ENCODE measurements around the gene L1TD1. TPM values are rescaled to one million over a fixed set of nuclear protein-coding genes. Genes with fewer than 3 reads are reported as not detected.

The L1TD1 gene
- total RNA-seq, 1 experiment from 2014 or later: 0.20 TPM

- Histone ChIP-seq H3K4me1 (ENCODE audit: control insufficient read depth in 1 of 2, insufficient read depth in 2 of 2, low read length in 2 of 2) (no peaks in the 10 kb centered on the region), H3K4me3 (replicated peaks in 1 of 2; ENCODE audit: low read depth in 1 of 2, low read length in 2 of 2) (no peak overlapping the region), H3K36me3 (ENCODE audit: control insufficient read depth in 1 of 2, insufficient read depth in 2 of 2, low read length in 2 of 2) (no peaks in the 10 kb centered on the region), H3K9ac (ENCODE audit: low read length) (no peak overlapping the region), H4K20me1 (ENCODE audit: insufficient read depth) (no peaks in the 10 kb centered on the region), H3K4me2 (ENCODE audit: low read length) (no peak overlapping the region), H3K27ac (ENCODE audit: low read depth, low read length) (no peak overlapping the region), H3K79me2 (ENCODE audit: insufficient read depth, low read length) (no peaks in the 10 kb centered on the region), H2AFZ (ENCODE audit: low read depth, low read length, poor library complexity, severe bottlenecking) (no peak overlapping the region), H3K9me2 (ENCODE audit: insufficient read depth) (no peaks in the 10 kb centered on the region), H3K9me3 (ENCODE audit: control insufficient read depth in 1 of 2, insufficient read depth in 1 of 2, low read depth in 1 of 2, low read length in 2 of 2) (no peaks in the 10 kb centered on the region), H3K27me3 (ENCODE audit: insufficient read depth, low read length) (no peaks in the 10 kb centered on the region)
- intact Hi-C loops (cut with micrococcal nuclease): loop anchor here (1.0 kb wide), 2 partner anchors 232 to 571 kb away; no protein-coding TSS in a partner anchor
- peak; percentile 81 for ATAC-seq
- CTCF ChIA-PET: interaction anchor here (0.7 to 2.8 kb wide), 16 partner anchors 9 to 571 kb away, joined by 3 to 84 read pairs (median 4); no protein-coding TSS in a partner anchor
- POLR2A ChIA-PET: interaction anchor here (1.3 kb wide), 1 partner anchor 230 kb away, joined by 3 read pairs; no protein-coding TSS in a partner anchor
- peak; percentile 26 for DNase-seq (ENCODE audit: low read depth, low spot score)
- TF ChIP-seq EZH2phosphoT487 (IDR thresholded peaks at IDR 0.05; ENCODE audit: borderline replicate concordance) (no peak), ZNF274 (IDR thresholded peaks at IDR 0.05; ENCODE audit: low read depth, low read length) (no peak), POLR2A (IDR thresholded peaks at IDR 0.05; ENCODE audit: borderline replicate concordance, extremely low read depth, insufficient read depth, insufficient read length) (no peak), POLR2AphosphoS5 (IDR thresholded peaks at IDR 0.05; ENCODE audit: low read depth, low read length) (no peak), RAD21 (IDR thresholded peaks at IDR 0.05; ENCODE audit: low read depth) (peak; percentile 96), CBX3 (IDR thresholded peaks at IDR 0.05; ENCODE audit: low read depth) (0 out of 2 replicates have a peak, but pooled peaks have one; percentile 37), REST (IDR thresholded peaks at IDR 0.05; ENCODE audit: low read depth) (no peak), CTCF (IDR thresholded peaks at IDR 0.05 in 2 of 3, conservative IDR thresholded peaks at IDR 0.05 in 1 of 3; ENCODE audit: borderline replicate concordance in 1 of 3, insufficient read depth in 1 of 3, low read depth in 2 of 3, low read length in 2 of 3) (peak; percentile 65 to 94 (median 83)), SIN3A (IDR thresholded peaks at IDR 0.05; ENCODE audit: low read depth) (no peak), FOSL1 (IDR thresholded peaks at IDR 0.05; ENCODE audit: low read depth) (no peak), SP1 (IDR thresholded peaks at IDR 0.05; ENCODE audit: low read depth) (no peak), CEBPB (IDR thresholded peaks at IDR 0.05; ENCODE audit: low read depth) (no peak), YY1 (IDR thresholded peaks at IDR 0.05; ENCODE audit: extremely low read depth, insufficient replicate concordance, low read depth, low read length) (no peak), ZFX (IDR thresholded peaks at IDR 0.05) (no peak)
- no TSS peak for BruUV-seq (replicated peaks)
- RAD21 ChIA-PET (ENCODE audit: low non-redundant PET in 1 of 2, low total read pairs in 2 of 2, uncharacterized antibody in 2 of 2, unreplicated experiment in 2 of 2): interaction anchor here (1.0 to 1.5 kb wide), 6 partner anchors 227 to 571 kb away, joined by 3 to 5 read pairs (median 4); no protein-coding TSS in a partner anchor
Observed at GRCh38 chr1:62175568-62176179, 19.0 kb upstream of the L1TD1 start.
